ENCODE data around the gene SPACA9. TPM values are rescaled to one million over a fixed set of nuclear protein-coding genes. Genes with fewer than 3 reads are reported as not detected.
A peak's percentile ranks its signal among the peaks of the same experiment; 100 is the strongest.

Gene SPACA9
- total RNA-seq, 2 experiments from 2014 or later: 2.5 to 2.9 TPM

- peaks cover 2% of the 10 kb centered on the region for H3K4me1 Mint-ChIP-seq (ENCODE audit: low read depth)
- CTCF ChIA-PET: interaction anchor here (0.6 to 3.6 kb wide), 26 partner anchors 8 to 663 kb away, joined by 3 to 18 read pairs (median 4); partner anchors contain the start of genes AK8 and SPACA9
- peaks cover under 1% of the 10 kb centered on the region for H3K36me3 Mint-ChIP-seq (ENCODE audit: low read depth)
- no peaks in the 10 kb centered on the region for H3K9me3 Mint-ChIP-seq
- DNase-seq: peak; percentile 92
- H3K27me3 Mint-ChIP-seq (ENCODE audit: low read depth): no peaks in the 10 kb centered on the region
- no peak overlapping the region for H3K27ac Mint-ChIP-seq
- intact Hi-C loops (cut with micrococcal nuclease): loop anchor here (1.0 to 5.0 kb wide), 6 partner anchors 23 to 489 kb away; partner anchors contain the start of genes AK8 and SPACA9
- no peak overlapping the region for H3K4me3 Mint-ChIP-seq
Observed at GRCh38 chr9:132901858-132902831, 23.4 kb downstream of the SPACA9 start.

GRCh38 chr9:132903574-132904492 is 25.1 kb downstream of the SPACA9 start:
- H3K4me1 Mint-ChIP-seq (ENCODE audit: low read depth): peaks cover 9% of the 10 kb centered on the region
- CTCF ChIA-PET: interaction anchor here (1.1 to 2.7 kb wide), 5 partner anchors 12 to 38 kb away, joined by 3 to 18 read pairs (median 4); partner anchors contain the start of genes AK8 and SPACA9
- DNase-seq: no peak
- H3K27me3 Mint-ChIP-seq (ENCODE audit: low read depth): no peaks in the 10 kb centered on the region
- H3K9me3 Mint-ChIP-seq: no peaks in the 10 kb centered on the region
- no peak overlapping the region for H3K4me3 Mint-ChIP-seq
- H3K27ac Mint-ChIP-seq: no peak overlapping the region
- H3K36me3 Mint-ChIP-seq (ENCODE audit: low read depth): no peaks in the 10 kb centered on the region
- intact Hi-C loops (cut with micrococcal nuclease): loop anchor here (2.0 to 5.0 kb wide), 4 partner anchors 25 to 491 kb away; partner anchors contain the start of genes AK8 and SPACA9

DNA sequence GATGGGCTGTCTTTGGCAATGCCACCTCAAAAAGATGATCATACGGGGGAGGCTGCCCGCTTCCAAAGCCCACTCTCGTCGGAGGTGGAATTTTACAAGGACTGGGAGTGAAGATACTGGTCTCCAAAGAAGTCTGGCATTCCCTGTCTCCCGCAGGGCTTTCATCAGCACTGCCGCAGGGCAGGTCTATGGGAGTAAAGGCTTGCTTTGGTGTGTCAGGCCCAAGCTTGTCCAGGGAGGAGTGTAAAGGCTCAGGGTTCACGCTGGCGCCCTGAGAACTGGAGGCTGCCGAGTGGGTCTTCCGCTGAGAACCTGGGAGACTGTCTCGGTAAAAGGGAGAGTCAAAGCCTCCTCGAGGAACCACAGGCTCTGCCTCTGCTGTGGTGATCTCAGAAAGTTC is 27.0 kb downstream of the SPACA9 start:
- Mint-ChIP-seq H3K27ac (no peak overlapping the region), H3K4me3 (no peak overlapping the region), H3K36me3 (ENCODE audit: low read depth) (peaks cover 8% of the 10 kb centered on the region), H3K27me3 (ENCODE audit: low read depth) (no peaks in the 10 kb centered on the region), H3K9me3 (no peaks in the 10 kb centered on the region), H3K4me1 (ENCODE audit: low read depth) (peaks cover 14% of the 10 kb centered on the region)
- no peak for DNase-seq
- CTCF ChIA-PET: interaction anchor here (0.5 kb wide), 1 partner anchor 50 kb away, joined by 3 read pairs; no protein-coding TSS in a partner anchor
- intact Hi-C loops (cut with micrococcal nuclease): no loop called here

- Mint-ChIP-seq H3K36me3 (ENCODE audit: low read depth) (peaks cover 21% of the 10 kb centered on the region), H3K27me3 (ENCODE audit: low read depth) (no peaks in the 10 kb centered on the region), H3K4me1 (ENCODE audit: low read depth) (peaks cover 12% of the 10 kb centered on the region), H3K9me3 (no peaks in the 10 kb centered on the region), H3K4me3 (no peak overlapping the region), H3K27ac (no peak overlapping the region)
- intact Hi-C loops (cut with micrococcal nuclease): no loop called here
- DNase-seq: no peak
- CTCF ChIA-PET: interaction anchor here (0.7 to 1.5 kb wide), 4 partner anchors 8 to 1184 kb away, joined by 3 to 6 read pairs (median 4); no protein-coding TSS in a partner anchor
Observed at GRCh38 chr9:132908635-132909034, 29.9 kb downstream of the SPACA9 start.

GRCh38 chr9:132909311-132909710 is 30.6 kb downstream of the SPACA9 start:
- H3K36me3 Mint-ChIP-seq (ENCODE audit: low read depth): peaks cover 21% of the 10 kb centered on the region
- CTCF ChIA-PET: interaction anchor here (0.6 to 1.5 kb wide), 2 partner anchors 9 to 121 kb away, joined by 3 to 6 read pairs; no protein-coding TSS in a partner anchor
- intact Hi-C loops (cut with micrococcal nuclease): no loop called here
- no peak for DNase-seq
- no peaks in the 10 kb centered on the region for H3K27me3 Mint-ChIP-seq (ENCODE audit: low read depth)
- H3K4me3 Mint-ChIP-seq: no peak overlapping the region
- H3K9me3 Mint-ChIP-seq: no peaks in the 10 kb centered on the region
- H3K4me1 Mint-ChIP-seq (ENCODE audit: low read depth): peaks cover 12% of the 10 kb centered on the region
- no peak overlapping the region for H3K27ac Mint-ChIP-seq

GRCh38 chr9:132910376-132910775 is 31.7 kb downstream of the SPACA9 start:
- no peak for DNase-seq
- Mint-ChIP-seq H3K27me3 (ENCODE audit: low read depth) (no peaks in the 10 kb centered on the region), H3K4me1 (ENCODE audit: low read depth) (peaks cover 12% of the 10 kb centered on the region), H3K9me3 (no peaks in the 10 kb centered on the region), H3K36me3 (ENCODE audit: low read depth) (peaks cover 21% of the 10 kb centered on the region), H3K4me3 (no peak overlapping the region), H3K27ac (no peak overlapping the region)
- CTCF ChIA-PET: interaction anchor here (0.8 to 0.9 kb wide), 3 partner anchors 9 to 11 kb away, joined by 3 read pairs; no protein-coding TSS in a partner anchor
- intact Hi-C loops (cut with micrococcal nuclease): no loop called here

- H3K9me3 Mint-ChIP-seq: no peaks in the 10 kb centered on the region
- peaks cover 12% of the 10 kb centered on the region for H3K4me1 Mint-ChIP-seq (ENCODE audit: low read depth)
- no peak overlapping the region for H3K4me3 Mint-ChIP-seq
- CTCF ChIA-PET: interaction anchor here (0.9 kb wide), 1 partner anchor 9 kb away, joined by 4 read pairs; no protein-coding TSS in a partner anchor
- H3K27me3 Mint-ChIP-seq (ENCODE audit: low read depth): no peaks in the 10 kb centered on the region
- peaks cover 28% of the 10 kb centered on the region for H3K36me3 Mint-ChIP-seq (ENCODE audit: low read depth)
- no peak for DNase-seq
- intact Hi-C loops (cut with micrococcal nuclease): no loop called here
- no peak overlapping the region for H3K27ac Mint-ChIP-seq
Observed at GRCh38 chr9:132912131-132912530, 33.4 kb downstream of the SPACA9 start.

DNA sequence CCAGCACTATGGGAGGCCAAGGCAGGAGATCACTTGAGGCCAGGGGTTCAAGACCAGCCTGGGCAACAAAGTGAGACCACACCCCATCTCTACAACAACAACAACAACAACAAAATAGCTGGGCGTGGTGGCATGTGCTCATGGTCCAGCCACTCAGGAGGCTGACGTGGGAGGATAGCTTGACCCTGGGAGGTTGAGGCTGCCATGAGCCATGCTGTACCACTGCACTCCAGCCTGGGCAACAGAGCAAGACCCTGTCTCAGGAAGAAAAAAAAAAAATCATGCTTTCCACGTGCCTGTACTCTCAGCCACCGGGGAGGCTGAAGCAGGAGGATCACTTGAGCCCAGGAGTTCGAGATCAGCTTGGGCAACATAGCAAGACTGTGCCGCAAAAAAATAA is 36.2 kb downstream of the SPACA9 start:
- H3K9me3 Mint-ChIP-seq: no peaks in the 10 kb centered on the region
- H3K36me3 Mint-ChIP-seq (ENCODE audit: low read depth): peaks cover 34% of the 10 kb centered on the region
- CTCF ChIA-PET: interaction anchor here (0.6 to 1.0 kb wide), 2 partner anchors 10 to 107 kb away, joined by 4 to 6 read pairs; no protein-coding TSS in a partner anchor
- intact Hi-C loops (cut with micrococcal nuclease): no loop called here
- no peak overlapping the region for H3K4me3 Mint-ChIP-seq
- DNase-seq: no peak
- no peaks in the 10 kb centered on the region for H3K4me1 Mint-ChIP-seq (ENCODE audit: low read depth)
- no peak overlapping the region for H3K27ac Mint-ChIP-seq
- H3K27me3 Mint-ChIP-seq (ENCODE audit: low read depth): no peaks in the 10 kb centered on the region

- CTCF ChIA-PET: interaction anchor here (1.0 kb wide), 1 partner anchor 12 kb away, joined by 3 read pairs; no protein-coding TSS in a partner anchor
- Mint-ChIP-seq H3K27me3 (ENCODE audit: low read depth) (no peaks in the 10 kb centered on the region), H3K4me1 (ENCODE audit: low read depth) (no peaks in the 10 kb centered on the region), H3K9me3 (no peaks in the 10 kb centered on the region), H3K36me3 (ENCODE audit: low read depth) (peaks cover 35% of the 10 kb centered on the region), H3K27ac (no peak overlapping the region), H3K4me3 (no peak overlapping the region)
- no peak for DNase-seq
- intact Hi-C loops (cut with micrococcal nuclease): no loop called here
Observed at GRCh38 chr9:132919614-132920268, 41.0 kb downstream of the SPACA9 start.

DNA sequence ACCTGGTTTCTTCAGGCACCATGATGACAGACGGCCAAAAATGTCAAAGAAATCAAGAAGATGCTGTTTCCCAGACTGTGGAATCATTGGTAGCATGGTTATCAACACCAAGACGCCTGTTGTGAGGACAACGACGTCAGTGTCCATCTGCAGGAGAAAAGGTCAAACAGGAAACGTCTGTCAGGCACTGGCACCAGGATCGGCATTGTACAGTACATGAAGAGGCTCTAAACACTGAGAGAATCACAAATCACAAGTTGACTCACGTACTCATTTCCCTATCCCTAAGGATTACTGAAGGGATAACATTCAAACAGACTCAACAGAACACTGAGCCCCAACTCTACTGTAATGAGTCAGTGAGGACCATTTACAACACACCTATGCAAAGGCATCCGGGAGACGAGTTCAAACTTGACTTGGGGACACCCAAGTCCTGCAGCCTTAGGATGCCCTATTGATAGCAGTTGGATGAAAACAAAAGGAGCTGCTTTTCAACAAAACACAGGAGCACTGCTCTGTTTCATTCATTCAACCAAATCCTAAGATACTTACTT is 44.7 kb downstream of the SPACA9 start:
- H3K4me3 Mint-ChIP-seq: no peak overlapping the region

DNA sequence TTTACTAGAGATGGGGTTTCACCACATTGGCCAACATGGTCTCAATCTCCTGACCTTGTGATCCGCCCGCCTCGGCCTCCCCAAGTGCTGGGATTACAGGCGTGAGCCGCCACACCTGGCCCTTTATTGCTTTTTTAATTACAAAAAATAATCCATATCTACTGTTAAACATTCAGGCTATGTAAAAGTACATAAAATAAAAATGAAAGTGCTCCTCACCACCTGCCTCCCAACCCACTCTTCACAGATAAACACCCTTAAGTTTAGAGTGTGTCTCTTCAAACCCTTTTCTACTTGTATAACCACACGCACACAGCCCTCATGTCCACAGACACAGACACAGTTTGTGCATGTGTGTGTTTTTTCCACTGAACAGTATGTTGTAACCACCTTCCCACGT is 49.0 kb downstream of the SPACA9 start:
- Mint-ChIP-seq H3K36me3 (ENCODE audit: low read depth) (peaks cover 18% of the 10 kb centered on the region), H3K27me3 (ENCODE audit: low read depth) (no peaks in the 10 kb centered on the region), H3K4me1 (ENCODE audit: low read depth) (no peaks in the 10 kb centered on the region), H3K4me3 (no peak overlapping the region), H3K9me3 (no peaks in the 10 kb centered on the region), H3K27ac (no peak overlapping the region)
- CTCF ChIA-PET: no interaction called here
- no peak for DNase-seq
- intact Hi-C loops (cut with micrococcal nuclease): no loop called here

More for the DNA sequence above, 44.7 kb downstream of the SPACA9 start:
- Mint-ChIP-seq H3K27me3 (ENCODE audit: low read depth) (no peaks in the 10 kb centered on the region), H3K36me3 (ENCODE audit: low read depth) (peaks cover 34% of the 10 kb centered on the region), H3K9me3 (no peaks in the 10 kb centered on the region), H3K4me1 (ENCODE audit: low read depth) (no peaks in the 10 kb centered on the region), H3K27ac (no peak overlapping the region)
- CTCF ChIA-PET: no interaction called here
- DNase-seq: no peak
- intact Hi-C loops (cut with micrococcal nuclease): no loop called here

Measured in activated naive CD4-positive, alpha-beta T cell treated with anti-CD3 and anti-CD28 coated beads for 36 hours (primary cell).